HG02870 (cell line): ENCODE measurements around the gene SF3A1.

ENCODE experiments used
- ATAC-seq: cut with Tn5 transposase; IDR thresholded peaks from one replicate; pipeline ENCODE4 v1.9.1; 2021; ENCODE audit warnings: mild to moderate bottlenecking, moderate library complexity; ENCODE audit not compliant: unreplicated experiment

The SF3A1 gene

DNA sequence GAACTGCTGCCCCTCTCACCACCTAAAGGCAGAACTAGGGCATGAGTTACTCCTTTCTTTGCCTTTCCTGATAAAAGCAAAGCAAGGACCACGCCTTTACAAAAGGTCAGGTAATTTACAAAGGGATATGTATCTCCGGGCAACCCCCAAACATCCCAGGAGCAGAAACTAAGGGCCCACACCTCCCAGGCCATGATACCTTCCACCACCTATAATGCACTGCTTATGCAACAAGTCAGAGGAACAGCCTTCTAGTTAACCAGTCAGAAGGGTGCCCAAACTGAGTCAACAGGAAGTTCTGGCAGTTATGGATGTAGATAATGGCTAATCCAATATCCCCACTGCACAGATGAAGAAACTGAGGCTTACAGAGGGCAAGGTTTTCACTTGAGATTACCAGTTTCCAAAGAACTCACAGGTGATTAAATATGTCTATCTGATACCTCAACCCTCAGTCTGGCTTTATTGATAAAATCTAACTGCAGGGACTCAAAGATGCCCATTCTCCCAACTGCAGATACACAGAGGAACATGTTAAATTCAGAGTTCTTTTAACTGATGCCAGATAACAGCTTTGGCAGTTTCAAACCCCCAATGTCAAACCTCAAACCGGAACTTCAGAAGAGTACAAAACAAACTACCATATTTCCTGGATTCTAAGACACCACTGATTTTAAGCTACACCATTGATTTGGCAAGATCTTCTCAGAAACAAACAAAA, 50.6 kb downstream of the SF3A1 start:
- no peak for ATAC-seq

DNA sequence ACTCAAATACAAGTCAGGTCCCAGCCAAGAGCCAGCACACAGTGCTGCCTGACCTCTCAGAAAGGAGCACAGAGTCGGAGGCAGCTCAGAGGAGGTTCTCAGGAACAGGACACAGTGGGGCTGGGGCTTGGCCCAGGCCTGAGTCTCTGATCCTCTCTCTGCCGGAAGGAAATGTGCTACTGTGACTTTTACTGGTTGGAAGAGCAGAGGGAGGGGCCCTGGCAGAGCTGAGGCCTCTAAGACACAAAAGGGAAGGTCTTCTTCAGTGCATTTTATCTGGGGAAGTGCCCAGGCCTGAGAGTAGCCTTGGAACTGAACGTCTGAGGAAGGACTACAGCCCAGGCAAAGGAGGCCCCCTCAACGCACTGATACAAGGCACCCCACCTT, 51.2 kb downstream of the SF3A1 start:
- ATAC-seq = peak; percentile 34

DNA sequence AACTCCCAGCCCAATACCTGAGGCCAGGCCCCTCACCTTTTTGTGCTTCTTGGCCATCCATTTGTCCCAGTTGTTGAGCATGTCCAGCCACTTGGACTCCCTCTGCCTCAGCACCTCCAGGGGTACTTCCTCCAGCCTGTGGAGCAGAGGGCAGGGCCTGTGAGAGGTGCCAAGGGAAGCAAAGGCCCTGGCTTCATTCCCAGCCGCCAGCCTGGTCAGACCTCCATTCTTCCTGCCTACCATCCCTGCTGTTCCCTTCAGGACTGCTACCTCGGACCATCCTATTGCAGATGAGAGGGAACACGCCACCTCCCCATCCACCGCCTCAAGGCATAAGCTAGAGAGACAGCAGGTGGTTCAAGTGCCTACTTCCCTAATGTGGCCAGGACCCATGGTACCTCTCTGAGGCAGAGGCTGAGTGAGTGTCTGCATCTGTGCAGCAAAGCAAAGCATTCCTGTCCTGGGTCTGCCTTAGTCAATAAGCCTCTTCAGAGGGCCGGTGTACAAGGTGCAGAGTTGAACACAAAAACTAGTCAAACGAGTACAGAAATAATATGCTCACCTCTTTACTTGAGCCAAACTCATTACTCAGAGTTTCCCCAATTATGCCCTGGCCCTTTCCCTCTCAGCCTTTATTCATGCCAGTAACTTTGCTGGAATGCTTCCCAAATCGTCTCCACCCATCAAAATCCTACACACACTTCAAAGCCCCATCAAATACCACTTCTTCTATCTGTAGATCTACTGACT, 52.0 kb downstream of the SF3A1 start:
- no peak for ATAC-seq

DNA sequence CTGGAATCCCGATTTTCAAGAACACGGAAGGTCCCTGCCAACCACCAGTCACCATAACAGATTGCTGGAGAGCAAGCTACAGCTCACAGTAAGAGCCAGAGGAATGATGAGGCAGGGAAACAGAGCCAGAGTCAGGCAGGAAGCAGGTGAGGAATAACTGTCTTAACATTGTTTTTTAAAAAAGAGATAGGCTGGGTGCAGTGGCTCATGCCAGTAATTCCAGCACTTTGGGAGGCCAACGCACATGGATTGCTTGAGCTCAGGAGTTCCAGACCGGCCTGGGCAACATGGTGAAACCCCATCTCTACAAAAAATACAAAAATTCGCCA, 53.9 kb downstream of the SF3A1 start:
- no peak for ATAC-seq

DNA sequence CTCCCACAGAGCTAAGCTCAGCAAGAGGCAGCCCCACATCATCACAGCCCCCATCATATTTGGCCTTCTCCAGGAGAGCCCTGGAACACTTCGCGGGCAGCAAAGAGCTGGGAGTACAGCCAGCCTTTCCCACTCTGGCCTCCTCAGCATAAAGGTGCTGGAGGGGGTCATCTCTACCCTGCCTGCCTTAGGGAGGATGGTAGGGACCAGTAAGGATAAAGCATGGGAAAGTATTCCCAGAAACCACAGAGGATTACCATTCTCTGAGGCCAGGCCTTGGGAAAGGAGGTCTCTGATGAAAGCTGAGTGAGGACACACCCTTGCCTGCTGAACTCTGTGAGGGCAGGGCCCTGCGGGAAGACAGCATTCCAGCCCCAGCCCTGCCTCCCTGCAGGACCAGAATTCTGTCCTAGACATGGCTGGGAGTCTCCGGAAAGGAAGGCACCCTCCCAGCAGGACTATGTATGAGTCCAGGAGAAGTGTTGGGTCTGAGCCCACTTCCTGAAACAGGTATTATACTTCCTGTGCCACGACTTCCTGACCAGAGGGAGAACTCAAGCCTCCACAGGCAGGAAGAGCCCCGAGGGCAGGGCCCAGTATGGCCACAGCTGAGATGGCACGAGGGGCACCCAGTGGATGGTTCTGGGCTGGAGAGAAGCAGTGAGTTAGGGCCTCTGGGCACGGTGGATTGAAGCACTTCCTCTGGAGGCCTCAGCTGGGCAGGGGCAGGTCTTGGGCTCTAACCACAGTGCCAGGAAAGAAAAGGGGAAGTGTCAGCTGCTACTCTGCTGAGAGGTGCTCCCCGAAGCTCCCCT, 54.5 kb downstream of the SF3A1 start:
- no peak for ATAC-seq

DNA sequence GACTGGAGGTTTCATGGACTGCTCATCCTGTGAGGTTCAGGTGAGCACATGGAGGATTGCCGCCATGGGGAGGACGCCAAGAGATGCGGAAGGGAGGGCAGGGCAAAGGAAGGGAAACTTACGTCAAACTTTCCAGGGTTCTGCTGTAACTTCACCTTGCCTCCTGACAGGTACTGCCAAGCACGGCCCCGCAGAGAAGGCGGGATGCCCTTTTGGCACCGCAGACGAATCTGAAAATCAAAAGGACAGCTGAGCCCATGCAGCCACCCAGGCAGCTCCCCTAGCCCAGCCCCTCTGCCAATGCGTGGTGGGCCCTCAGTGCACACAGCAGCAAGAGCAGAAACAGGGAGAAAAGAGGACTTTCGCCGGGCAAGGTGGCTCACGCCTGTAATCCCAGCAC, 57.4 kb downstream of the SF3A1 start:
- no peak for ATAC-seq

DNA sequence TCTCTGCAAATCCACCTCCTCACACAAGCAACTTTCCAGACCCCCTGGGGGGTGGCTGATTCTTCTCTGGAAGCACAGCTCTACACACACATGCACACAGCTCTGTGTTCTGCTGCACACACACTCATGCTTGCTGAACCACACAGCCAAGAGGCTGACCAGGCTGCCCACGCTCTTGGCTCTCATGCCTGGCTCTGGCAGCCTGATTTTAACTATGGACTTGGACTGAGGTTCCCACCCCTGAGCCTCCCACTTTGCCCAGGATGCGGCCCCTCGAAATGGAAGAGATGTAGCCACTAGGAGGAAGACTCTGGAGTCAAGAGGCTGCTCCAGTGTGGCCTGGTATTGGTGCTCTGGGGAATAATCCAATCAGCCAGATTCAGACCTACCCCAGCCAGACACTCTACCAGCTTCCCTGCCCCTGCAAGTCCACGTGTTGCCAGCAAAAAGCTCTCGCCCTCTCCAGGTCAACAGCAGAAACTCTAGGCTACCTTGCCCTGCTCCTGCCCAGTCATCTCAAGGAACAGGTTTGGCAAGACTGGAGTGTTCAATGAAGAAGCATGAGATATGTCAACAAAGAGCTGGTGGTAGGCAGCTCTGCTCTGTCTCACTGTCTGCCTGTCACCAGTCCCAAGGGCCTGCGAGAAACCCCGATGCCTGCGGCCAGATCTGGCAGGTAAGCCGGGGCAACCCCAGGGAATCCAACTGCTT, 58.5 kb downstream of the SF3A1 start:
- ATAC-seq = no peak

DNA sequence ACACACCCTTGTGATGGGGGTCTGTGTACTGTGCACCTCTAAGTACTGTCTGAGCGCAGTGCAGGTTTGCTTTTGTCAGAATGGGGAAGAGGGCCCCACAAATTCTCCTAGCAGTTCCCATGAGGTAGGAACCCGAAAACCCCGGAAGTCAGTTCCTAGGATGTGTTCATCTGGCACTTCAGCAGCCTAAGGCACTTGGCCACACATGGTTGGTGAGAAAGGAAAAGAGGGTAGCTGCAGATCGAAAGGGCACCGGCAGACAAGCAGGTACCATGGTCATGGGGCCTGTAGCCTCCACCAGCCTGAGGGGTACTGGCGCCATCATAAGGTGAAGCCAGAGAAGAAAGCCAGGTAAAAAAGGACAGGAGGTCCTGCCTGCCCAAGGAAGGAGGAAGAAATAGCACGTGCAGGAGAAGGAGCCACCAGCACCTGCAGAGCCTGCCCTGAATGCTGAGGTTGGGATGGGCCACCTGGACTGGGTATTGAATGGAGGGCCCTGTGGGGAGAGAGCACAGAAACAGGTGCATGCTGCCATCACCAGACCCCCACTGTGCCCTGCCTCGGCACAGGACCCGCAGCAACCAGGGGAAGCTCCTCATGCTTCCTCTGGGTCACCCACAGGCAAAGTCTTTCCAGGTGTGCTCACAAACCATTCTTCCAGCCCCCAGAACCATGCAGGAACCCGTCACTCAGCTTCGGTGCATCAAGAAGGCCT, 59.3 kb downstream of the SF3A1 start:
- ATAC-seq = no peak

DNA sequence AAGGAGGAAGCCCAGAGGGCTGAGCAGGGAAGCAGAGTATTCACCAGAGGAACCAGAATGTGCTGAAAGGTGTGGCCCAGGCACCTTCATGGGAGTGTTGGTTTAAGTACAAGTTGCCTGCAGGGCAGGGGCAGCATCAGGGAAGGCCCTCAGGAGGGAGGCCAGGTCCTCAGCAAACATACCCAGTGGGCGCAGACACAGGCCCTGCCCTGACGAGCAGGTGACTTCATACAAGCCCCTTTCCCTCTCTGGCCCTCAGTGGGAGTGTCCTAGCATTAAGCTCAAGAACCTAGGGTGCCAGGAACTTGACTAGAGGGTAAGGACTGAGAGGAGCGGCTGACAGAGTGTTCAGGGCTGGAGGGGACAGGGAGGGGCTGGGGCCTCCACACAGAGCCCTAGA, 59.9 kb downstream of the SF3A1 start:
- no peak for ATAC-seq

DNA sequence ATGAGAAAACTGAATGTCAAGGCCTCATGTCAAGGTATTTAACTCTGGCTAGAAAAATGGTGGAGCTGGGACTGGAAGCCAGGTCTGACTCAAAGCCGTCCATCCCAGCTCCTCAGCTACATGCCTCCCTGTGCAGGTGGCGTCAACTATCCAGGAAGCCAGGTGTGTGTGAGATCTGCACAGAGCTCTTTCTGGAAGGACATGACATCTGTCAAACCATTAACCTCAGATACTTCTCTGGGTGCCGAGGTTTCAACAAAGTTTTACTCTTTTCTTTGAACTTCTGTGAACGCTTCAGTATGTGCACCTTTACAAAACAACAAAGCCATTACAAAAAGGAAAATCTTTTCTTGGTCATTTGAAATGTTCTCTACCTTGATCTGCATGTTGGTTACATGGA, 60.4 kb downstream of the SF3A1 start:
- ATAC-seq = no peak

DNA sequence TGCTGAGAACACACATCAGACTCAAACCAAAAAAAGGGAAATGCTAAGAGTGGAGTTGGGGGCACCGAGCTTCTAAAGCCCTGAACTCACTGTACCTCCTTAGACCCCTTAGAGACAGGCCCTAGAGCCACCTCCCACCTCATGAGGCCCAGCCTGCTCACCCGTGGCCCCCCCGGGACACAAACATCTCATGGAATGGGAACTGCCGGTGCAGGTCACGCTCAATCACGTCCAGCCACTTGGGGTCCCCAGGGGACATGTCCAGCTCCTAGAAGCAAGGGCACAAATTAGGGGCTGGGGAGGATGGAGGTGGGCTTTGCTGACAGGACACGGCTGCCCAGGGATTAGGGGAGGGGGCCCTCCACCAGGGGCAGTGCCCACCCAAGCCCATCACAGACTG, 61.1 kb downstream of the SF3A1 start:
- ATAC-seq = no peak

DNA sequence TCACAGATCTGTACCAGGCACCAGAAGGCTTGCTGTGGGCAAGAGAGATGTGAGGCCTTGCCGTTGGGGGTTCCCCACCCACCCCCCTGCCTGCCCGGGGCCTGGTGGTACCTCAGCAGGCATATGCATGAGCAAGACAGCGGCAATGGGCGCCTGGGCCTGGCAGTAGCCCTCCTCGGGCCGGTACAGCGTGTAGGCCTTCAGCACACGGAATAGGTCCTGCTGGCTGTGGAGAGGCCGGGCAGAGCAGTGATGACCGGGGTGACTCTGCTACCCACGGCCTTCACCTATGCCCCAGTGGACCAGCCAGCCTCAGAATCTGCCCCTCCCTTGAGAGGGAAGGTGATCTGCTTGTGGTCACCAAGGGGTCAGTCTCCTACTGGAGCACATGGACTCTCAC, 61.9 kb downstream of the SF3A1 start:
- no peak for ATAC-seq

DNA sequence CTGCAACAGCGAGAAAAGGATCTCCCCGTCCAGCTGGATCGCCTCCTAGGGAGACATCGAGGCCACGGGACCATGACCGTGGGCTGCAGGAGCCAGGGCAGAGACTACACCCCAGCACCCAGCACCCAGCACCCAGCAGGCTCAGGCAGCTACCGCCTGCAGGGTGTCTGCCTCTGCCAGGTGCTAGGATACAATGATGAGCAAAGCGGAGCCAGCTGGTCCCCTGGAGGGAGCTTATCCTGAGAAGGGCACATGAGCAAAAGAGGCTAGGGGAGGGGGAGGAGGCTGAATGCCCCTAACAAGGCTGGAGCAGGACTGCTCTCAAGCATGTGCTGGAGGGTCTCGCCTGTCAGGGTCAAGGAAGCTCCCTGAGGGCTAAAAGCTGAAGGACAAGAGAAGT, 62.6 kb downstream of the SF3A1 start:
- no peak for ATAC-seq

DNA sequence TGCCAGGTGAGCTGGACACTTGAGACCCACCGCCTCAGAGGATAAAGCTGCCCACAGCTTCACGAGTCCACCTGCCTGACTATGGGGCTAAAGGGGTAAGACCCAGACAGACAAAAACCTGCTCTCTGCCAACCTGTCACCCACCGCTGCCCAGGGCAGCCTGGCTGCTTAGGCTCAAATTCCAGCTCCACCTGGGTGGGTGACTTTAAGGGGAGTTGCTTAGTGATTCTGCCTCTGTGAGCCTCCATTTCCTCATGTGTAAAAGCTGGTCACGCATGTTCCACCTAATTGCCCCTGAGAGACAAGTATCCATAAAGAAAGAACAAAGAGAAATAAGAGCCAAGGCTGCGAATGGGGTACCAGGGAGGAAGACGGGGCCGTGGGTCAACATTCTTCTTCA, 63.7 kb downstream of the SF3A1 start:
- ATAC-seq = no peak

DNA sequence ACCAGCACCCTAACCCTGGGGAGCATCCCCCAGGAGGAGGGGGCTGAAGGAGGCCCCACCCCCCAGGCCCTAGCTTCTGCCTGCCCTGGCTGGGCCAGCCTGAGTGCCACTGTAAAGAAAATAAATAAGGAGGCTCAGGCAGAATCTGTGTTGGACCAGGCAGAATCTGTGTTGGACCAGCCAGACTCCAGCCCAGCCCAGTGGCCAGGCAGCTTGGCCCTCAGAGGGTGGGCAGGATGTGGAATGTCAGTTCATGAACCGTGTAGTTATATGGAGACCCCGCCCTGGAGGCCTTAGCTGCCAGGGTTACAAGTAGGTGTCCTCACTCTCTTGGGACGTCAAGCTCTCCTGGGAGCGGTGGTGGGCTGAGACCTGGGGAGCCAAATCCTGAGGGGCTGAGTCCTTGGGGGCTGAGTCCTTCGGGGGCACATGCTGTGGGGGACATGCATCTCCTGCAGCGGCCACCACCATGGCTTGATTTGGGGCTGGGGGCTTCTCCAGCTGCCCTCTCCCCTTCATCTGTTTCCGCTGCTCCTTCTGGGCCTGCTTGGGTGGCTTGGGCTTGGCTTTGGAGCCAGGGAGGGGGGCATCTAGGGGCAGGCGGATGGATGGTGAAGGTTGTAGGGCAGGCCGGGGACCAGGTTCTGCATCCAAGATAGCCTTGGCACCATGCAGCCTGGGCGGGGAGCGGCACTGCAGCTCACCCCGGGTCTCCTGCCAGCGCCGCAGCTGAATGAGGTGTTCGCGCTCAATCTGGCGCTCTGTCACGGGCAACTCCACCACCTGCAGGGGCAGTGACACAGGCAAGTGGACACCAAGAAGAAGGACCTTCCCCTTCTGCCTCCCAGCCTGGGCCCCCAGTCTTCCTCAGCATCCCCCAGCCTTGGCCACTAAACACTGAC, 64.4 kb downstream of the SF3A1 start:
- ATAC-seq = no peak

DNA sequence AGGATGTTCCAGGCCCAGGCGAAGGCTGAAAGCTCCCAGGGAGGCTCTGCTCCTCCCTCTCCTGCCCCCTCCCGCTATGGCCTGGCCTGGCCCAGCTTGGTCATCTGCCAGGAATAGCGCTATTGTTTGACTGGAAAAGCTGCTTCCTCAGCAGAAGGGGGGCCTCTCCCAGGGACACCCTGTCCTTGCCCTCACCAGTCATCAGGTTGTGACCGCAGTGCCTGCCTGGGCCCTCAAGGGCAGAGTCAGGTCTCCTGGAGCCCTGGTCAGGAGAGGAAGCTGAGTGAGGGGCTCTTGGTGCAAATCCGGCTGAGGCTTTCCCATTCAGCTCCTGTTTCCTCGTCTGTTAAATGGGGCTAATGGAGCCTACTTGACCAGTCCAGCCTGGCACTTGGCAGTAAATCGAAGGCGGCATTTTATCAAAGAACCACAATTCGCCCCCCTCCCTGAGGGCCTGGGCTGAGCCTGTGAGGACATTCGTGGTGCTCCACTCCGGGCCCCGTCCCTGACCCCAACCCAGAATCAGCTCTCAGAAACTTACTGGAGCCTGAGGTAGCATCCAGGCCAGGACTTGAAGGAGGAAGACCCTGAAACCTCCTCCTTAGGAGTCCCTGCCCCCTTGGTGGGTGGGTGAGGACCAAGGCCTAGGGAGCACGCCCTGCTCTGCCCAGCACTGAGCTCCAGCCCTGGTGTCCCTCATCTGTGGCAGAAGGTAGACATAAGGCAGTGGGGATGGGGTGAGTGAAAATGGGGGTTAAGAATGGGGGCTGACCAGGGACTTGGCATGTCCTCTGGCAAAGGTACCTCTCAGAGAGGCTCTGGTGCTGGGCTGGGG, 65.4 kb downstream of the SF3A1 start:
- ATAC-seq = no peak

DNA sequence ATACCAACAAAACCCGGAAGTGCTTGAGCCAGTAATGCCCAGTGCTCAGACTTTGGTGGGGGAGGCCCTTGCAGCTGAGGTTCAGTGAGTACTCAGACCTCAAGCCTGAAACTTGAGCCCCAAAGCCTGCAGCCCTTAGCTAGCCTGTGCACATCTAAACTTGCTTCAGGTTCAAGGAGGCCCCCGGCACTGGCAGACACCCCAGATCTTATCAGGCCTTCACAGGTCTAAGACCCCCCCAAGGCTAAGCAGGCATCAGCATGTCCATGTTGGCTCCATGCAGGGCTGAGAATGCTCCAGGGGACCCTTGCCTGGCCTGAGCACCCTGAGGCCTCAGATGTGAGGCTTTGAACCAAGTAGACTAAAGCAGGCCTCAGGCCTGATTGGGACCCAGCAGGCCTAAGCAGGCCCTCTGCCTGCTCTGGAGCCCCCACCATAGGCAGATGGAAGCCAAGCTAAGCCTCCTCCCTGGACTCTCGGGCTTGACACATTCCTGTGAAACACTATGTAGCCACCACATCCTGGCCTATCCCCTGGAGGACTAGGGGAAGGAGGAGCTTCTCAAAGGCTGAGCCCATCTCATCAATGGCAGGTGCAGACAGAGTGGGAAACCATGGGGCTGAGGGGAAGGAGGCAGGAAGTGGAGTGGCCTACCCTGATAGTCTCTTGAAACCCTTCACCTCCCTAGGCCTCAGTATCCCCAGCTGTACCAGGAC, 66.2 kb downstream of the SF3A1 start:
- ATAC-seq = no peak

DNA sequence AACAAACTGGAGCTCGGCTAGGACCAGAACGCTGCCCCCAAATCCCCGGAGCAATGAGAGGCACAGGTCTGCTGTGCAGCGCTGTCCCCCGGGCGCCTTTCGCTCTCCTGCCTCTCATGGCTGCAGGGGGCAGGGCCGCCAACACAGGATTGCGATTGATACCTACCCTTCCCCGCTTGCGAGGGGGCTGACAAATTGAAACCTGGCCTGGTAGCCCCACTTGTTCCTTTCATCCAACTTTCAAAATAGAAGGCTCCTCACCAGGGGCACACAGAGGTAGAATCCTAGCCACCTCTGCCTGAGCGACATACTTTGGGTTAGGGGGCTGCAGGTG, 66.7 kb downstream of the SF3A1 start:
- ATAC-seq = peak; percentile 16
